GM23338 (cell line): Measurements from ENCODE around the gene SYNRG. TPM values are rescaled to one million over a fixed set of nuclear protein-coding genes. Genes with fewer than 3 reads are reported as not detected.

Source experiments
- ATAC-seq: fragments of 200-7000 bp; cut with Tn5 transposase; 3 replicates; pipeline ENCODE4 v1.9.1; 2020
- DNase-seq: peaks from one replicate; pipeline ENCODE4 v3.0.0-alpha.2; 2015; ENCODE audit warnings: low spot score
- H2AFZ ChIP-seq: fragments of 200-600 bp; sonication (generic); 2 replicates; pipeline ENCODE4 v1.8.0; 2016; ENCODE audit warnings: antibody characterized with exemption, mild to moderate bottlenecking, moderate library complexity
- H3F3A ChIP-seq: fragments of 200-600 bp; sonication (generic); replicated peaks from 2 replicates; pipeline ENCODE4 v1.8.0; 2017; ENCODE audit warnings: antibody characterized with exemption, mixed run types, low read depth
- H3K27ac ChIP-seq: fragments of 200-600 bp; sonication (generic); 2 replicates; pipeline ENCODE4 v1.6.1; 2016; ENCODE audit warnings: low read depth
- H3K27me3 ChIP-seq: fragments of 200-600 bp; sonication (generic); 2 replicates; pipeline ENCODE4 v1.8.0; 2016; ENCODE audit warnings: mild to moderate bottlenecking, mixed run types, moderate library complexity; ENCODE audit not compliant: insufficient read depth
- H3K36me3 ChIP-seq: fragments of 200-600 bp; sonication (generic); 2 replicates; pipeline ENCODE4 v1.8.0; 2016; ENCODE audit warnings: mild to moderate bottlenecking; ENCODE audit not compliant: insufficient read depth
- H3K4me1 ChIP-seq: fragments of 200-600 bp; sonication (generic); 2 replicates; pipeline ENCODE4 v1.8.0; 2016; ENCODE audit warnings: mild to moderate bottlenecking, moderate library complexity; ENCODE audit not compliant: insufficient read depth
- H3K4me2 ChIP-seq: fragments of 200-600 bp; sonication (generic); 2 replicates; pipeline ENCODE4 v1.7.1; 2017; ENCODE audit warnings: mixed run types
- H3K4me3 ChIP-seq: fragments of 200-600 bp; sonication (generic); 2 replicates; pipeline ENCODE4 v1.6.1; 2016; ENCODE audit warnings: mixed run types
- H3K79me2 ChIP-seq: fragments of 200-600 bp; sonication (generic); replicated peaks from 2 replicates; pipeline ENCODE4 v1.8.0; 2017; ENCODE audit warnings: mild to moderate bottlenecking; ENCODE audit not compliant: insufficient read depth
- H3K9me2 ChIP-seq: fragments of 200-600 bp; sonication (generic); 2 replicates; pipeline ENCODE4 v1.8.0; 2017; ENCODE audit not compliant: insufficient read depth
- H4K20me1 ChIP-seq: fragments of 200-600 bp; sonication (generic); replicated peaks from 2 replicates; pipeline ENCODE4 v1.8.0; 2017; ENCODE audit warnings: mild to moderate bottlenecking; ENCODE audit not compliant: insufficient read depth
- H3K27ac Mint-ChIP-seq: 2 replicates; pipeline ENCODE4 v1.8.0; 2020; ENCODE audit warnings: inconsistent platforms, mild to moderate bottlenecking, moderate library complexity, mixed read lengths
- H3K27me3 Mint-ChIP-seq: 3 replicates; pipeline ENCODE4 v1.8.0; 2022; ENCODE audit warnings: low read depth, mild to moderate bottlenecking, moderate library complexity, mixed read lengths, inconsistent platforms; ENCODE audit not compliant: insufficient read depth, poor library complexity
- H3K36me3 Mint-ChIP-seq: 3 replicates; pipeline ENCODE4 v1.8.0; 2021; ENCODE audit warnings: low read depth, mild to moderate bottlenecking, inconsistent platforms, moderate library complexity, mixed read lengths
- H3K4me1 Mint-ChIP-seq: 3 replicates; pipeline ENCODE4 v1.8.0; 2020; ENCODE audit warnings: mild to moderate bottlenecking, inconsistent platforms, mixed read lengths
- H3K4me3 Mint-ChIP-seq: 3 replicates; pipeline ENCODE4 v1.8.0; 2021; ENCODE audit warnings: moderate library complexity, mild to moderate bottlenecking, inconsistent platforms, mixed read lengths
- H3K9me3 Mint-ChIP-seq: 3 replicates; pipeline ENCODE4 v1.8.0; 2020; ENCODE audit warnings: moderate library complexity, mild to moderate bottlenecking, inconsistent platforms, mixed read lengths
- CREB1 ChIP-seq: fragments of 250-450 bp; sonication (Bioruptor Pico); IDR thresholded peaks from 2 replicates; pipeline ENCODE4 v1.5.0; 2020; ENCODE audit warnings: low read depth, mild to moderate bottlenecking, moderate library complexity
- EZH2 ChIP-seq: fragments of 200-600 bp; sonication (generic); IDR thresholded peaks from one replicate; pipeline ENCODE4 v1.8.0; 2017; ENCODE audit warnings: antibody characterized with exemption, mild to moderate bottlenecking, low read depth; ENCODE audit not compliant: unreplicated experiment
- EZH2phosphoT487 ChIP-seq: fragments of 200-600 bp; sonication (generic); IDR thresholded peaks from one replicate; pipeline ENCODE4 v1.8.1; 2018; ENCODE audit warnings: antibody characterized with exemption; ENCODE audit not compliant: unreplicated experiment
- JUNB ChIP-seq: IDR thresholded peaks from one replicate; pipeline ENCODE4 v1.6.1; 2016; ENCODE audit warnings: antibody characterized with exemption; ENCODE audit not compliant: unreplicated experiment
- NANOG ChIP-seq: IDR thresholded peaks from 2 replicates; pipeline ENCODE4 v1.6.1; 2016; ENCODE audit warnings: antibody characterized with exemption, borderline replicate concordance
- POLR2AphosphoS5 ChIP-seq: IDR thresholded peaks from 2 replicates; pipeline ENCODE4 v1.6.1; 2016; ENCODE audit warnings: antibody characterized with exemption, low read depth
- STAT1 ChIP-seq: IDR thresholded peaks from one replicate; pipeline ENCODE4 v1.6.1; 2016; ENCODE audit warnings: antibody characterized with exemption; ENCODE audit not compliant: unreplicated experiment
- ZNF114 ChIP-seq: fragments of 250-450 bp; sonication (Bioruptor Pico); IDR thresholded peaks from 2 replicates; pipeline ENCODE4 v1.5.0; 2020; ENCODE audit warnings: mild to moderate bottlenecking, moderate library complexity
- ZNF331 ChIP-seq: fragments of 250-450 bp; sonication (Bioruptor Pico); IDR thresholded peaks from 2 replicates; pipeline ENCODE4 v1.5.0; 2020; ENCODE audit warnings: low read depth, mild to moderate bottlenecking, moderate library complexity
- polyA plus RNA-seq: library from polyadenylated mRNA; unstranded; fragments of >200 nt; fragmentation: Nextera tagmentation; extraction: Ambion mirVana; gene quantifications from 2 replicates; pipeline ENCODE4 v1.2.1, GENCODE V29; 2016
- total RNA-seq: library from RNA; depleted of rRNA; stranded (reverse); fragments of >200 nt; shearing (Covaris generic); gene quantifications from 2 replicates; pipeline ENCODE4 v1.2.3, GENCODE V29; 2014
- TF ChIP-seq, protein P1 (sequence below): IDR thresholded peaks from one replicate; pipeline ENCODE4 v1.6.1; 2018; ENCODE audit warnings: antibody characterized with exemption; ENCODE audit not compliant: unreplicated experiment
- TF ChIP-seq, protein P2 (sequence below), 2 experiments: fragments of 200-600 bp in 1 of 2; sonication (generic) in 1 of 2; conservative IDR thresholded peaks; 2 replicates each; pipeline versions ENCODE4 v1.5.1 to v1.6.1; 2016 to 2017; ENCODE audit warnings: antibody characterized with exemption in 2 of 2, low read depth in 2 of 2, mild to moderate bottlenecking in 2 of 2, moderate library complexity in 1 of 2
- TF ChIP-seq, protein P3 (sequence below): IDR thresholded peaks from 2 replicates; pipeline ENCODE4 v1.6.1; 2016; ENCODE audit warnings: antibody characterized with exemption
- TF ChIP-seq, protein P4 (sequence below): fragments of 250-450 bp; sonication (Bioruptor Pico); IDR thresholded peaks from 2 replicates; pipeline ENCODE4 v1.5.0; 2020; ENCODE audit warnings: mild to moderate bottlenecking, moderate library complexity

Gene SYNRG
- total and polyA plus RNA-seq, 2 experiments from 2014 or later = 18.6 to 22.6 TPM

DNA sequence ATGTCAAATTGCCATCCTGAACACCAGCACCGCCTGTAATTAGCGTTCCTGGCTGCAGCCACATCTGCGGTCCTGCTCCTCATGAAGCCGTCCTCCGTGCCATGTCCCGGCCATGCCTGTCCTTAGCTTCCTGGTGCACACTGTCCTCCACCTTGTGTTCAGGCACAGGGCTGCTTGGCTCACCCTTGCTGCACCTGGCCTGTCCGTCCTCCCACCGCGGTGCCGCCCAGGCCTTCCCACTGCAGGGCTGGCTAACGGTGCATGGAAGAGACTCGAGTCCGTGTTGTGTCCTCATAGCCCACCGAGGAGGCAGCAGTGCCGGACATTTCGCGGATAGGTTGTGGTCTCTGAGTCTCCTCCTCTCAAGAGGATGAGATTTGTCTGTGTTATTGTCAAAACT, 99.2 kb downstream of the SYNRG start:
- H3K4me2 ChIP-seq = no peak overlapping the region
- H3K4me3 Mint-ChIP-seq = no peak overlapping the region
- H3K27me3 ChIP-seq = no peaks in the 10 kb centered on the region
- peaks cover 21% of the 10 kb centered on the region; the same call in 1 of the 2 replicates for H3F3A ChIP-seq
- H3K9me2 ChIP-seq = no peaks in the 10 kb centered on the region
- peaks cover 11% of the 10 kb centered on the region for H3K4me1 Mint-ChIP-seq
- H3K27me3 Mint-ChIP-seq = no peaks in the 10 kb centered on the region
- TF ChIP-seq POLR2AphosphoS5 (no peak), JUNB (no peak), CREB1 (no peak), NANOG (no peak), STAT1 (no peak), ZNF331 (no peak), EZH2 (no peak), EZH2phosphoT487 (no peak), ZNF114 (CRISPR knock-in tag) (no peak)
- TF ChIP-seq, protein P1, sequence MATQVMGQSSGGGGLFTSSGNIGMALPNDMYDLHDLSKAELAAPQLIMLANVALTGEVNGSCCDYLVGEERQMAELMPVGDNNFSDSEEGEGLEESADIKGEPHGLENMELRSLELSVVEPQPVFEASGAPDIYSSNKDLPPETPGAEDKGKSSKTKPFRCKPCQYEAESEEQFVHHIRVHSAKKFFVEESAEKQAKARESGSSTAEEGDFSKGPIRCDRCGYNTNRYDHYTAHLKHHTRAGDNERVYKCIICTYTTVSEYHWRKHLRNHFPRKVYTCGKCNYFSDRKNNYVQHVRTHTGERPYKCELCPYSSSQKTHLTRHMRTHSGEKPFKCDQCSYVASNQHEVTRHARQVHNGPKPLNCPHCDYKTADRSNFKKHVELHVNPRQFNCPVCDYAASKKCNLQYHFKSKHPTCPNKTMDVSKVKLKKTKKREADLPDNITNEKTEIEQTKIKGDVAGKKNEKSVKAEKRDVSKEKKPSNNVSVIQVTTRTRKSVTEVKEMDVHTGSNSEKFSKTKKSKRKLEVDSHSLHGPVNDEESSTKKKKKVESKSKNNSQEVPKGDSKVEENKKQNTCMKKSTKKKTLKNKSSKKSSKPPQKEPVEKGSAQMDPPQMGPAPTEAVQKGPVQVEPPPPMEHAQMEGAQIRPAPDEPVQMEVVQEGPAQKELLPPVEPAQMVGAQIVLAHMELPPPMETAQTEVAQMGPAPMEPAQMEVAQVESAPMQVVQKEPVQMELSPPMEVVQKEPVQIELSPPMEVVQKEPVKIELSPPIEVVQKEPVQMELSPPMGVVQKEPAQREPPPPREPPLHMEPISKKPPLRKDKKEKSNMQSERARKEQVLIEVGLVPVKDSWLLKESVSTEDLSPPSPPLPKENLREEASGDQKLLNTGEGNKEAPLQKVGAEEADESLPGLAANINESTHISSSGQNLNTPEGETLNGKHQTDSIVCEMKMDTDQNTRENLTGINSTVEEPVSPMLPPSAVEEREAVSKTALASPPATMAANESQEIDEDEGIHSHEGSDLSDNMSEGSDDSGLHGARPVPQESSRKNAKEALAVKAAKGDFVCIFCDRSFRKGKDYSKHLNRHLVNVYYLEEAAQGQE = no peak
- TF ChIP-seq, protein P2, sequence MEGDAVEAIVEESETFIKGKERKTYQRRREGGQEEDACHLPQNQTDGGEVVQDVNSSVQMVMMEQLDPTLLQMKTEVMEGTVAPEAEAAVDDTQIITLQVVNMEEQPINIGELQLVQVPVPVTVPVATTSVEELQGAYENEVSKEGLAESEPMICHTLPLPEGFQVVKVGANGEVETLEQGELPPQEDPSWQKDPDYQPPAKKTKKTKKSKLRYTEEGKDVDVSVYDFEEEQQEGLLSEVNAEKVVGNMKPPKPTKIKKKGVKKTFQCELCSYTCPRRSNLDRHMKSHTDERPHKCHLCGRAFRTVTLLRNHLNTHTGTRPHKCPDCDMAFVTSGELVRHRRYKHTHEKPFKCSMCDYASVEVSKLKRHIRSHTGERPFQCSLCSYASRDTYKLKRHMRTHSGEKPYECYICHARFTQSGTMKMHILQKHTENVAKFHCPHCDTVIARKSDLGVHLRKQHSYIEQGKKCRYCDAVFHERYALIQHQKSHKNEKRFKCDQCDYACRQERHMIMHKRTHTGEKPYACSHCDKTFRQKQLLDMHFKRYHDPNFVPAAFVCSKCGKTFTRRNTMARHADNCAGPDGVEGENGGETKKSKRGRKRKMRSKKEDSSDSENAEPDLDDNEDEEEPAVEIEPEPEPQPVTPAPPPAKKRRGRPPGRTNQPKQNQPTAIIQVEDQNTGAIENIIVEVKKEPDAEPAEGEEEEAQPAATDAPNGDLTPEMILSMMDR (conservative IDR thresholded peaks at IDR 0.05; ENCODE audit: low read depth in 2 of 2) = no peak
- TF ChIP-seq, protein P3, sequence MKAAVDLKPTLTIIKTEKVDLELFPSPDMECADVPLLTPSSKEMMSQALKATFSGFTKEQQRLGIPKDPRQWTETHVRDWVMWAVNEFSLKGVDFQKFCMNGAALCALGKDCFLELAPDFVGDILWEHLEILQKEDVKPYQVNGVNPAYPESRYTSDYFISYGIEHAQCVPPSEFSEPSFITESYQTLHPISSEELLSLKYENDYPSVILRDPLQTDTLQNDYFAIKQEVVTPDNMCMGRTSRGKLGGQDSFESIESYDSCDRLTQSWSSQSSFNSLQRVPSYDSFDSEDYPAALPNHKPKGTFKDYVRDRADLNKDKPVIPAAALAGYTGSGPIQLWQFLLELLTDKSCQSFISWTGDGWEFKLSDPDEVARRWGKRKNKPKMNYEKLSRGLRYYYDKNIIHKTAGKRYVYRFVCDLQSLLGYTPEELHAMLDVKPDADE = no peak
- TF ChIP-seq, protein P4, sequence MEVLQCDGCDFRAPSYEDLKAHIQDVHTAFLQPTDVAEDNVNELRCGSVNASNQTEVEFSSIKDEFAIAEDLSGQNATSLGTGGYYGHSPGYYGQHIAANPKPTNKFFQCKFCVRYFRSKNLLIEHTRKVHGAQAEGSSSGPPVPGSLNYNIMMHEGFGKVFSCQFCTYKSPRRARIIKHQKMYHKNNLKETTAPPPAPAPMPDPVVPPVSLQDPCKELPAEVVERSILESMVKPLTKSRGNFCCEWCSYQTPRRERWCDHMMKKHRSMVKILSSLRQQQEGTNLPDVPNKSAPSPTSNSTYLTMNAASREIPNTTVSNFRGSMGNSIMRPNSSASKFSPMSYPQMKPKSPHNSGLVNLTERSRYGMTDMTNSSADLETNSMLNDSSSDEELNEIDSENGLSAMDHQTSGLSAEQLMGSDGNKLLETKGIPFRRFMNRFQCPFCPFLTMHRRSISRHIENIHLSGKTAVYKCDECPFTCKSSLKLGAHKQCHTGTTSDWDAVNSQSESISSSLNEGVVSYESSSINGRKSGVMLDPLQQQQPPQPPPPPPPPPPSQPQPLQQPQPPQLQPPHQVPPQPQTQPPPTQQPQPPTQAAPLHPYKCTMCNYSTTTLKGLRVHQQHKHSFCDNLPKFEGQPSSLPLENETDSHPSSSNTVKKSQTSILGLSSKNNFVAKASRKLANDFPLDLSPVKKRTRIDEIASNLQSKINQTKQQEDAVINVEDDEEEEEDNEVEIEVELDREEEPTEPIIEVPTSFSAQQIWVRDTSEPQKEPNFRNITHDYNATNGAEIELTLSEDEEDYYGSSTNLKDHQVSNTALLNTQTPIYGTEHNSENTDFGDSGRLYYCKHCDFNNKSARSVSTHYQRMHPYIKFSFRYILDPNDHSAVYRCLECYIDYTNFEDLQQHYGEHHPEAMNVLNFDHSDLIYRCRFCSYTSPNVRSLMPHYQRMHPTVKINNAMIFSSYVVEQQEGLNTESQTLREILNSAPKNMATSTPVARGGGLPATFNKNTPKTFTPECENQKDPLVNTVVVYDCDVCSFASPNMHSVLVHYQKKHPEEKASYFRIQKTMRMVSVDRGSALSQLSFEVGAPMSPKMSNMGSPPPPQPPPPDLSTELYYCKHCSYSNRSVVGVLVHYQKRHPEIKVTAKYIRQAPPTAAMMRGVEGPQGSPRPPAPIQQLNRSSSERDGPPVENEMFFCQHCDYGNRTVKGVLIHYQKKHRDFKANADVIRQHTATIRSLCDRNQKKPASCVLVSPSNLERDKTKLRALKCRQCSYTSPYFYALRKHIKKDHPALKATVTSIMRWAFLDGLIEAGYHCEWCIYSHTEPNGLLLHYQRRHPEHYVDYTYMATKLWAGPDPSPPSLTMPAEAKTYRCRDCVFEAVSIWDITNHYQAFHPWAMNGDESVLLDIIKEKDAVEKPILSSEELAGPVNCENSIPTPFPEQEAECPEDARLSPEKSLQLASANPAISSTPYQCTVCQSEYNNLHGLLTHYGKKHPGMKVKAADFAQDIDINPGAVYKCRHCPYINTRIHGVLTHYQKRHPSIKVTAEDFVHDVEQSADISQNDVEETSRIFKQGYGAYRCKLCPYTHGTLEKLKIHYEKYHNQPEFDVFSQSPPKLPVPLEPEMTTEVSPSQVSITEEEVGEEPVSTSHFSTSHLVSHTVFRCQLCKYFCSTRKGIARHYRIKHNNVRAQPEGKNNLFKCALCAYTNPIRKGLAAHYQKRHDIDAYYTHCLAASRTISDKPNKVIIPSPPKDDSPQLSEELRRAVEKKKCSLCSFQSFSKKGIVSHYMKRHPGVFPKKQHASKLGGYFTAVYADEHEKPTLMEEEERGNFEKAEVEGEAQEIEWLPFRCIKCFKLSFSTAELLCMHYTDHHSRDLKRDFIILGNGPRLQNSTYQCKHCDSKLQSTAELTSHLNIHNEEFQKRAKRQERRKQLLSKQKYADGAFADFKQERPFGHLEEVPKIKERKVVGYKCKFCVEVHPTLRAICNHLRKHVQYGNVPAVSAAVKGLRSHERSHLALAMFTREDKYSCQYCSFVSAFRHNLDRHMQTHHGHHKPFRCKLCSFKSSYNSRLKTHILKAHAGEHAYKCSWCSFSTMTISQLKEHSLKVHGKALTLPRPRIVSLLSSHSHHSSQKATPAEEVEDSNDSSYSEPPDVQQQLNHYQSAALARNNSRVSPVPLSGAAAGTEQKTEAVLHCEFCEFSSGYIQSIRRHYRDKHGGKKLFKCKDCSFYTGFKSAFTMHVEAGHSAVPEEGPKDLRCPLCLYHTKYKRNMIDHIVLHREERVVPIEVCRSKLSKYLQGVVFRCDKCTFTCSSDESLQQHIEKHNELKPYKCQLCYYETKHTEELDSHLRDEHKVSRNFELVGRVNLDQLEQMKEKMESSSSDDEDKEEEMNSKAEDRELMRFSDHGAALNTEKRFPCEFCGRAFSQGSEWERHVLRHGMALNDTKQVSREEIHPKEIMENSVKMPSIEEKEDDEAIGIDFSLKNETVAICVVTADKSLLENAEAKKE (CRISPR knock-in tag) = no peak
- H4K20me1 ChIP-seq = 0 out of 2 replicates have a peak, but pooled peaks cover 2% of the 10 kb centered on the region
- no peak overlapping the region for H3K4me3 ChIP-seq
- H3K27ac ChIP-seq = no peak overlapping the region
- H3K27ac Mint-ChIP-seq = no peak overlapping the region
- peaks cover 5% of the 10 kb centered on the region; the same call in 1 of the 2 replicates for H3K4me1 ChIP-seq
- H2AFZ ChIP-seq = no peak overlapping the region
- ATAC-seq = no peak
- no peak for DNase-seq
- peaks cover 7% of the 10 kb centered on the region; the same call in 1 of the 2 replicates for H3K36me3 ChIP-seq
- peaks cover 17% of the 10 kb centered on the region for H3K36me3 Mint-ChIP-seq
- H3K79me2 ChIP-seq = peaks cover 15% of the 10 kb centered on the region
- H3K9me3 Mint-ChIP-seq = no peaks in the 10 kb centered on the region
